Hematopoietic multipotent progenitor cell treated with erythropoietin and hydrocortisone succinate and interleukin-3 and kit ligand, for 6 days (in vitro differentiated cells): Measurements from ENCODE around the gene BPIFA3.
"Not testable (repeated sequence)": the region's sequence is repeated elsewhere in the genome, so short reads cannot be mapped to it uniquely, and the experiment has no call there.

Experiments
- DNase-seq: peaks from one replicate; pipeline ENCODE4 v3.0.0-alpha.2; 2015

Gene BPIFA3

DNA sequence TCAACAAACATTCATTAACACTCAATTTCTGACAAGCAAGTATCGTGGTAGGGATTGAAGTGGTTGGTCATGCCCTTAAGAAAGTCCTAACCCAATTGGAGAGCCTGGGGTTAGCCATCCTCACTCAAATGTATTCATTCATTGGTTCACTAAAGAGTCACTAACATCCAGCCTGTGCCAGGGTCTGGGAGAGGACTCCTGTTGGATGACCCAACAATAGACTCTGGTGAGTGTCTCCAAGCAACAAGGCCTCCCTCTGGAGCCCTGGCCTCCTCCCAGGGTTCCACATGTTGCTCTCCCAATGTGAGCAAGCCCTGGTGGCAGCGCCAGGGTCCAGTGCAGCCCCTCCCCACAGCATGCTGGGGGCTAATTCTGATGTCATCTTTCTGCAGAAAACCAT, at the start of gene BPIFA3:
Gene BPIFA3, plus strand, starts transcription at position 301 of the 400 bp plus-strand sequence. CDS start 185 bp downstream, outside the sequence.
- DNase-seq: no peak

DNA sequence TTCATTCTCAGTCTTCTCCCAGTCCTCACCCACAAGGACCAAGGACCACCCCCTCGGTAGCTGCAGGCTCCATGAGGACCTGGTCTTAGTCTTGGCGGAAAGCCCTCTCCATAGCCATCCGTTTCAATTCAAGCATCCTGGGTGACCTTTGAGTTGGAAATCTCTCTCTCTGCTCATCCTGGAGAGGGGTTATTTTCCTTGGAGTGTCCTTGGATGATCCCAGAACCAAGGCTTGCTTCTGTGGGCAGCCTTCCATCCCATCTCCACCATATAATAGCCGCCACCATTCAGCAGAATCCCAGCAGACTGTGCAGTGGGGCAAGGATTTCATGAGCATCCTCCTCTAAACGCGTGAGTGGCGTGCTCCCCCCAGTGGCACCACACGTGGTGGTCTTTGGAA, 49.3 kb upstream of the BPIFA3 start, which contains the start of gene BPIFA2:
Gene BPIFA2, plus strand, starts transcription at position 301 of the 400 bp plus-strand sequence. CDS start 987 bp downstream, outside the sequence.
- DNase-seq: no peak

DNA sequence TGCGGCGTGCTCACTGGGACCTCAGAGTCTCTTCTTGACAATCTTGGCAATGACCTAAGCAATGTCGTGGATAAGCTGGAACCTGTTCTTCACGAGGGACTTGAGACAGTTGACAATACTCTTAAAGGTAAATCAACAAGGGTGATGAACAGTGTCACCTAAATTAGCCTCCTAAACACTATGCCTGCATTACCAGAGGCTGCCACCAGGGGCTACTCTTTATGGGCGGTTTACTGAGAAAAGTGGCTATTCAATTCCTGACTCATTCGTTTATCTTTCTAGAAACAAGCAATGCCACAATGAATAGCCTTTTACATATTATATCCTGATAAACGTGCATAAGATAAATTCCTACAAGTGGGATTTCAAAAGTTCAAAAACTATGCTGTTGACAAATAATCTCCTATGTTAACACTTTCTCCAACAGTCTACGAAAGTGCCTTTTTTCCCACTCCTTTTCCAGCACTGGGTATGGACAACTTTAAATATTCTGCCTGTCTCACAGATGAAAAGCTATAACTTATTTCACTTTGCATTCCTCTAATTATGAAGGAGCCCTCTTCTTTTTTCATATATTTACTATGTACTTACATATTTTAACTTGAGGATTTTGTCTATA, 47.9 kb upstream of the BPIFA3 start:
- peak; percentile 42 for DNase-seq

DNA sequence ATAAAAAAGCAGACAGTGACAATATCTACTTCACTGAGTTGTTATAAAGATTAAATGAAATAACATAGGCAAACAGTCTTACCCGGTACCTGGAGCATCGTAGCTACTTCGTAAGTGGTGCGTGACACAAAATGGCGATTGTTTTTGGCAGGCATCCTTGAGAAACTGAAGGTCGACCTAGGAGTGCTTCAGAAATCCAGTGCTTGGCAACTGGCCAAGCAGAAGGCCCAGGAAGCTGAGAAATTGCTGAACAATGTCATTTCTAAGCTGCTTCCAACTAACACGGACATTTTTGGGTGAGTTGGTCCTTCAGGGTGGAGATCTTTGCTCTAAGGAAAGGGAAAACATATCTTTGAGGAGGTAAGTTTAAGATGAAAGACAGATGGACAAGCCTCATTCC, 44.4 kb upstream of the BPIFA3 start:
- no peak for DNase-seq

DNA sequence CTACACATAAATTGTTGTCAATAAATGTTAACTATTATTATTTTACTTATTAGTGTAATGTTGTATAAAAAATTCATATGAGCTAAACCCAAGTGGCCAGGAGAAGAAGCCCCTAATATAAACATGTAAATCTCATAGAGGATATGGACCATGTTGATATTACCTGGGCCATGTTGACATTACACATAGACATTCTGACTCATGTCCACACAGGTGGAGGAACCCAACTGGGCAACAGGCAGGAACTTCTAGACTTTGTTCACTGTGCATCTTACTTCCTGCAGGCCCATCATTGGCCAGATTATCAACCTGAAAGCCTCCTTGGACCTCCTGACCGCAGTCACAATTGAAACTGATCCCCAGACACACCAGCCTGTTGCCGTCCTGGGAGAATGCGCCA, 42.0 kb upstream of the BPIFA3 start:
- no peak for DNase-seq

DNA sequence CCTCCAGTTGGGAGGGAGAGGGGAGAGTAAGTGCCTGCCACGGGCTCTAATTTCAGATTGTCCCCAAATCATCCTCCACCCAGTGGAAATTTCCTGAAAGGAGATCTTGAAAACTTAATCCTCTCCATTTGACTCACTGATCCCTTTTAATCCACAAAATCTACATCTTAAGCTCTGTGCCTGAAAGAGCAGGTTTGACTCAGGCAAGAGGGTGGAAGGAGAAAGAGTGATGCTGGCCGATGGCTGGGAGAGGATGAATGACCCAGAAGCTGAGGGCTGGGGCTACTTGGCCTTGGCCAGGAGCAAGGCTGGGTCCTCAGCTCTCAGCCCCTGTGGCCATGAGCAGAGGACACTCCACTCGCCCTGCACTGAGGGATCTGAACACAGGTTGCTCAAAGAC, 41.1 kb upstream of the BPIFA3 start:
- no peak for DNase-seq

DNA sequence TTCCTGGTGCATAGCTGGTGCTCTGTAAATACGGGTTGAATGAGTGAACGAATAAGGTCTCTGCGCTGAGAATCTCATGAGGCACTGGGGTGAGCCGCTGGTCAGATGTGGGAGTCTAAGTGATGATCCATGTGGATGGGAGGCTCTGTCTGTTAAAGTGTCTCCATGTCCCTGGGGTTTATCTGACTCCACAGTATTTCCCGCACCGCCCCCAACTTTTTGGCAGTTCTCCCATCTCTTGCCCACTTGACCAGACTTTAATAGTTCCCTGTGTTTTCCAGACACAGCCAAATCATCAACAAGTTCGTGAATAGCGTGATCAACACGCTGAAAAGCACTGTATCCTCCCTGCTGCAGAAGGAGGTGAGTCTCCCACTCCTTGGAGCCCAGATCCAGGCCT, 39.3 kb upstream of the BPIFA3 start:
- no peak for DNase-seq

DNA sequence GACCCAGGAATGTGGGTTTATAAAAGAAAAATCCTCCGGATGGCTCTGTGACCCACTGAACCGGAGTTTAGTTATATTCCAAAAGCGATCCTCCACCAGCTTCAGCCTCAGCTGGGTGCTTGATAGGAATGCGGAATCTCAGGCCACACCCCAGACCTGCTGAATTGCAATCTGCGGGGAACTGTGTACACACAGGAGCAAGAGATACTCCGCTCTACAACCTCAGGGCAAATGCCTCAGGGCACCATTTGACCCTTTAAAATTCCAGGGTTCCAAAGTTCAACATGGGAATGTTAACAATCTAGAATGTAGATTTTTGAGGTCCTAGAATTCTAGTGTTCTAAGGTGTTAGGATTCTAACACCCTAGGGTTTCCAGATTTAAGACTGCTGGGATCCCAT, 38.4 kb upstream of the BPIFA3 start:
- no peak for DNase-seq

DNA sequence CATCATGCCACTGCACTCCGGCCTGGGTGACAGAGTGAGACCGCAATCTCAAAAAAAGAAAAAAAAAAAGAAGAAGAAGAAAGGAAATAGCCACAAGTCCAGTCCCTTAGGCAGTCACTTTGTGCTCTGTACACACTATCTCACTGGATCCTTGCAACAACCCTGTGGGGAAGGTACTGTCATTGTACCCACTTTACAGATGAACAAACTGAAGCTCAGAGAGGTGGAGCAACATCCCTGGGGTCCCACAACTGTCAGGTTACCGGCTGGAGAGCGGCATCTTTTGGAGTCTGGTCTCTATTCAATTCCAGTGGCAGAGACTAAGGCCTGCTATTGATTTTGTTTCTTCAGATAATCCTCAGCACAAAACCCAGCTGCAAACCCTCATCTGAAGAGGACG, 37.0 kb upstream of the BPIFA3 start:
- DNase-seq: no peak

DNA sequence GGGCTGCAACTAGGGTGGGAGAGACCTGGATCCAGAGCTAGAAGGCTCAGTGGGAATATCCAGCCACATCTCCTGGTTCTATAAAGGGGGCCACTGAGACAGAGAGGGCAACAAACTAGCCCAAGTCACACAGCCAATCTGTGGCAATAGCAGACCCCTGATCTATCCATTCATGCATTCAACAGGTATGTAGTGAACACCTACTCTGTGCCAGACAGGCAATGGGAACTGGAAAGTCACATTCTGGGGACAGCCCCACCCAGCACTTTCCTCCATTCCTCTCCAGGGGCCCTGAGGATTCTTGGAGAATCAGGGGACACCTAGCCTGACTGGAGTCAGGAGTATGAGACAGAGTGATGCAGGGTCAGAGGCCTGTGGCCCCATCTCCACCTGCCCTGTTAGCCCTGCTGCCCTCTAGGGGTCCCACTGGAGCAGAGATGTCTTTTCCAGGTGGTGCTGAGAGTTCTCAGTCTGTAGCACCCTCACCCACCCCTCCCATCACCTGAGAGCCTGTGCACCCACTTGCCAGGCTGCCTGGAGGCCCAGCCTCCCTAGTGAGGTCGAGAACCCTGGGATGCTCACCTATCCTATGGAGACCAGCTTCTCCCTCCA, 35.6 kb upstream of the BPIFA3 start:
- DNase-seq: no peak

DNA sequence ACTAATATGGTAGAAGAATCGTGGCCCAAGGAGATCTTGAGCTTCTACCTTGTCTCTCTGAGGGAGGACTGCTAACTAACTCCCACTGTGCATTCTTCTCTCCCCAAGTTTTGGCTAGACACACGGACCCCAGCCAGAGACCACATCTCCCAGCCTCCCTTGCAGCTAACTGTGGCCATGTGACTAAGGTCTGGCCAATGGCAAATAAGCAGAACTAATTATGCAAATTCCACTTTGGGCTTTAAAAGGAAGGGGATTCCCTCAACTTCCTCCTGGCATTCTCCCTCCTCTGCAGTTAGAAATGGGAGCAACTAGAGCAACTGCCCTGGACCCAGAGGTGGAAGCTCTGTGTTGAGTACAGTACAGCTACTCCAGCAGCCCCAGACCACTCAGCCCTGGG, 33.8 kb upstream of the BPIFA3 start:
- no peak for DNase-seq

DNA sequence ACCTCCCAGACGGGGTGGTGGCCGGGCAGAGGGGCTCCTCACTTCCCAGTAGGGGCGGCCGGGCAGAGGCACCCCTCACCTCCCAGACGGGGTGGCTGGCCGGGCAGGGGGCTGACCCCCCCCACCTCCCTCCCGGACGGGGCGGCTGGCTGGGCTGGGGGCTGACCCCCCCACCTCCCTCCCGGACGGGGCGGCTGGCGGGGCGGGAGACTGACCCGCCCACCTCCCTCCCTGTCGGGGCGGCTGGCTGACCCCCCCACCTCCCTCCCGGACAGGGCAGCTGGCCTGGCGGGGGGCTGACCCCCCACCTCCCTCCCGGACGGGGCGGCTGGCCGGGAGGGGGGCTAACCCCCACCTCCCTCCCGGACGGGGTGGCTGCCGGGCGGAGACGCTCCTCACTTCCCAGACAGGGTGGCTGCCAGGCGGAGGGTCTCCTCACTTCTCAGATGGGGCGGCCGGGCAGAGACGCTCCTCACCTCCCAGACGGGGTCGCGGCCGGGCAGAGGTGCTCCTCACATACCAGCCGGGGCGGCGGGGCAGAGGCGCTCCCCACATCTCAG, 32.0 kb upstream of the BPIFA3 start:
- DNase-seq: not testable (repeated sequence)

DNA sequence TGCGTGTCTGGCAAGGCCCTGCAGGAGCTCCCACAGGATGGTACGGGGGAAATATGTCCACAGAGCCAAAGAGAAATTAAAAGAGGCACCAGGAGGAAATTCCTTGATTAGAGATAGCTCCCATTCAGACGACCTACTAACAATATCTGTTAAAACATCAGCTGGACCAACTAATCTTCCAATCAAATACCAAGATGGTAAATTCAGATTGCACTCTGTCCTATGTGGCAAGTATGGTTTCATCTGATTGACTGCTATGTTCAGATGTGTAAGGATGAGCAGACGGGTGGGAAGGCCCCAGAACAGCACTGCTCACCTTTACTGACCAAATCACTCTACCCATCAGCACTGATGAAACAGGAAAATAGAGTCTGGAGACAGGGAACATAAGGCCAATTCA, 29.7 kb upstream of the BPIFA3 start:
- DNase-seq: no peak

DNA sequence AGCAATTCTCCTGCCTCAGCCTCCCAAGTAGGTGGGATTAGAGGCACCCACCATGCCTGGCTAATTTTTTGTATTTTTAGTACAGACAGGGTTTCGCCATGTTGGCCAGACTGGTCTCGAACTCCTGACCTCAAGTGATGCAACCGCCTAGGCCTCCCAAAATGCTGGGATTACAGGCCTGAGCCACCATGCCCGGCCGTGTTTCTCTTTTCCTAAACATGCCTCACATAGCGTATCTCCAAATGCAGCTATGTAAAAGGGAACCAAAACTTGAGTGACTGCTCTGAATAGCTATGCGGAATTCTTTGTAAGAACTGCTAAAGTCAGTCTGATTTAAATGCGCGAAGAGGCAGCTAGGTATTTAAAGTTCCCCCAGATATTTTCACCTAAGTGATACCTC, 28.7 kb upstream of the BPIFA3 start:
- no peak for DNase-seq

DNA sequence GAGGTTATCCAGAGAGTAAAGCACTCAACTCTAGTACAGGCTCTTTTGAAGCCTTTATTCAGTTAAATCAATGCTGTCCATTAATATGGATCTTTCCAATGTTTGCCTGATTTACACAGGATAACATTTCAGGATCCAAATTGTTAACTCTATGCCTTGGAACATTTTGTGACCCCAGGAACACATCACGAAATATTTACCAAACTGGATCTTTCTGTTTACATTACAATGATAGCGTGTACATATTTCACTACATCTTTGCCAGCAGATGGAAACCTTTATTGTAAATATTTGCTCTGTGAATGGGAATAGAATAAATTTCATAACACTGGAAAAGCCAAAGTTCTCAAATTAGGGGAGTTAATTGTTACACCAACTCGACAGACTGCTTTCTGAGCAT, 25.7 kb upstream of the BPIFA3 start:
- no peak for DNase-seq

DNA sequence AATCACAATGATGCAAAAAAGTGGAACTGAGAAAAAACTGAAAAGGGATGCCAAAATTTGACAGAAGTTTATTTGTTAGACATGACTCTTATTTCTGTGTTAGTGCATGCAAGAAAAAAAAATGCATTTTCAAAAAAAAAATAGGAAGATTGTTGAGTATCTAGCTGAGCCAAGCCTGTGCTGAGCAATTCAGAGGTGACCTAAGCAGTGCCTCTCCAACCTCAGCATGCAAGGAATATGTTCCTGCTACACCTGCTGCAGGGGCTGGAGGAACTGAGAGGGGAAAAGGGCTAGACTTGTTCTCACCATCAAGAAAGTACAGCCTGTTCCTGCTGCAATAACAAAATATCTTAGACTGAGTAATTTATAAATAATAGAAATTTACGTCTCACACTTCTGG, 25.2 kb upstream of the BPIFA3 start:
- DNase-seq: no peak

DNA sequence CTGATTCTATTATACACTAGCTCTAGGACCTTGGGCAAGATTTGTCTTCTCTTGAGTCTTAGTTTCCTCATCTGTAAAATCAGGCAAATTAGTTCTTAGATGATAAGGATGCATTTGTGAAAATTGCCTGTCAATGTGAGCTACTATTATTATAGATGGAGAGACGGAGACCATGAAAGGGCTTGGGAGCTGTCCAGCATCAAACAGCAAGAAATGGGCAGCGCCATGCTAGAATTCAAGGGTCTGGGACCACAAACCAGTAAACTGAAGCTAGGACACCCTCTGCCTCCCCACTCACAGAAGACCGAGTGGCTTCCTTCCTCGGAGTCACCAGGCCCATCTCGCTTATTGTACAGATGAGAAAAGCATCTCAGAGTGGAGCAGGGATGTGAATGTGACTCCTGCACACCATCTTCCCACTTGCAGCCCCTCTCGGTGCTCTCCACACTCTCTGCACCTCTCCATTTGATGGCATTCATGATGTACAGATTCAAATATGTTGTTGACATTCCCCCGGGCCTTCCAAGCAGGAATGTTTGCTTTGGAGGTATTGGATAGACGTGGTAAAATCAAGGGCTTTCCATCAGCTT, 24.1 kb upstream of the BPIFA3 start:
- DNase-seq: peak; percentile 7

DNA sequence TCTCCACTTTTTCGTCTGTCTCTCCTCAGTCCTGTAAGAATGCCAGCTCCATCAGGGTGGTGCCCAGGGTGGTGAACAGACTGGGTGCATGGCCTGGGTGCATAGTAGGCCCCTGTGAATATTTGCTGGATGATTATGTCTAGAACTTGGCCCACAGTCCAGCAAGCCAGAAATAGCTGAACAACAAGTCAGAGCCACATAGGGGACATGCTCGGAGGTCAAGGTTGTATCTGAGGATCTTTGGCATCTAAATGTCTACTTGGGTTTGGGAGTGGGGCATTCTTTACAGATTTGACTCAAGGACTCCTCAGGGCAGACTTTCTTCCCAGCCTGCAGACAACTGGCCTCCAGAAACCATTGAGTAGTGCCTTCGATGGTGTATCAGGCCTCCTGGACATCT, 18.1 kb upstream of the BPIFA3 start:
- DNase-seq: no peak

DNA sequence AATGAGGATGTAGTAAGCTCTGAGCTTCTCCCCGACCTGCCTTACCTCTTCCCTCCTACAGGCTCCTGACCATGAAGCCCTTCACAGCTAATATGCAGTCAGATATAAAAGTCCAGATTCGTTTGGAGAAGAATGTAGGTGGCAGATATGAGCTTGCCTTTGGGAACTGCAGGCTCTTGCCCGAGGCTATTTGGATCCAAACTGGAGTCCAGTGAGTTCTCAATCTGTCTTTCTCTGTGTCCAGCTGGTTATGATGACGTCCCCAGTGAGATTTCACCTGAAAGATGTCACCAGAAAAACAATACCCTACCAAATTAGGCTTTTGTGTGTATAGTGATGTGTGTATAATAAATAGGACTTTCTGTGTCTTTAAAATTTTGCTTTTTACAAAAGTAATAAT, 14.7 kb upstream of the BPIFA3 start:
- no peak for DNase-seq

DNA sequence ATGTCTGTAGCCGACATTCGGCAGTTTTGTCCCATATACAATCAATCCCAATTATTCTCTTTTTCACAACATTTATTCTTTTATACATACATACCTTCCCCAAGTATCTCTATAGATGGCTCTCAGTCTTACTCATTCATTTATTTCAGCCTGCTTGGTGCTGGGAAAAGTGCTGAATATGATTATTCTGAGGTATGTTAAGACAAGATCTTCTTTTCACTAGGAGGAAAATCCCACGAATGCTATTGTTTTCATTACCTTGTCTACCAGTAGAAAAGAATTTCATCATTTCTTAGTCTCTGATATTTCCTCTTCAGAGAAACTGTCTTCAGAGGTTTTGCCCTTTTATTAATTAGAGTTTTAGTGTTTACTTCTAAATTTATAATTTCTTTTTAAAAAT, 13.7 kb upstream of the BPIFA3 start:
- DNase-seq: no peak

DNA sequence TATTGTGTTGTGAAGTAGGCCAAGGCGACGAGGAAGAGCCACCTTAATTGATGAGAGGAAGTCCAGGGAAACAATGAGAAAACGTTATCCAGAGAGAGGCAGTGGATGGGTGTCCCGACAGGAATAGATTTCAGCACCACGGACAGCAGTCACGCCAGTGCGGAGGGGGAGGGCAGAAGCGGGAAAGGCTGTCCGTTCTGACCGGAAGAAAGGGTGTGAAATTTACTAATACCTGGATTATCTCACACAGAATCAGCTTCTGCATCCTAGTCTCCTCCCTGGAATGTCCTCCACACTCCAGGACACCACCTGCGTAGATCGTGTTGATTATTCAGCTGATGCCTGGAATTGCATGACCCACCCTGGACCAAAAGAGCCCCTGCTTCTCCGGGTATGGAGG, 7.4 kb upstream of the BPIFA3 start:
- peak; percentile 86 for DNase-seq

DNA sequence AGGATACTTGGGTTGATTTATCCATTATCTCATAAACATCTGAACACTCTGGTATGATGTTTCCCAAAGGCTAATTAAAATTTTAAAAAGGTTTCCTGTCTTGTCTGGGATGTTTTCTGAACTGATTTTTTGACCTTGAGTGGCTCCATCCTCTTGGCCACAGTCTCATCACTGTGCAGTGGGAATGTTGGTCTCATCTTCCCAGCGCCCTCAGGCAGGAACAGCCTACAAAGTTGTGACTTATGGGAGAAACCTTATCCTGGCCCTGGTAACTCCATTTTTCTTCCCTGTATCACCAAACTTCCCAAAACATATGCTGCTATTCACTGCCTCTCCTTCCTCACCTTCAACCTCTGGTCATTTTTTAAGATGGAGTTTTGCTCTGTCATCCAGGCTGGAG, 6.8 kb upstream of the BPIFA3 start:
- no peak for DNase-seq

DNA sequence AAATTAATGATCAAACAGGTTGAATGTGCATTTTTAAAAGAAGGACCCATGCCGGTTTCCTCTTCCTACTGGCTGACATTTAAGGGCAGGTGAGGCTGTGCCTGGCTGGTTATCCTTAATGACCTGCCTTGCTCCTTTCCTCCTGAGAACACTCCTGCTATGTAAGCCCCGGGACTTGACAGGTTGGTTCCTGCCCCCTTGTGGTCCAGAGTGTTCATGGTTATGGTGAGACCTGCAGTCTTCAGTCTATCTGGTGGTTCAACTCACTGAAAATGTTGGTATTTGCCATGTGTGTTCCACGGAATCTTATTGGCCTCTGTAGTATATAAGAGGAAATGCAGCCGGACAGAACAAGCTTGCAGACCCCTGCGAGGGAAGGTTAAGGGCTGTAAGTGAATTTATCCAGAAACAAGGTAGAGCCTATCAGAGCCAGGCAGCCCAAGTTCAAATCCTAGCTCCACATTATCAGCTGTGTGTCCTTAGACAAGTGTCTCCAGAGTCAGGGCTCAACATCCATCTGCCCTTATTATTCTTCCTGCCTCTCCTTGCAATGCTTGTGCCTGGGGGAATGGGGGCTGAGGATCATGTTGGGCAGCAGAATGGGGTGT, 5.2 kb upstream of the BPIFA3 start:
- DNase-seq: peak; percentile 73

DNA sequence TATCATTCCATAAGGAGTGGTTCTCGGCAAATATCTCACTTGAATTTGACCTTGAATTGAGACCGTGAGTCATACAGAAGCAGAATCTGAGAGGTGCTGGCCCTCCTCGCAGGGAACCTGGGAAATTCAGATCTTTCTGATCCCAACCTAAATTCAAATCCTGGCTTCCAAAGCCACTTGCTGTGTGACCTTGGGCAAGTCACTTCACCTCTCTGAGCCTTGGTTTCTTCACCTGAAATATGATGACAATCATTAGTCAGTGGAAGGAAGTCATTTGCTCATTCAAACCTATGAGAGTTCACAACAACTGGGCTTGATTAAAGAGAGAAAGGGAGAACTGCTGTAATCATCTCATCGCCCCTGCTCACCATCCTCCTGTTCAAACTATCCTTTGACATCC, 7.2 kb downstream of the BPIFA3 start:
- no peak for DNase-seq
